ENCODE results near the gene IRAG1. TPM values are rescaled to one million over a fixed set of nuclear protein-coding genes. Genes with fewer than 3 reads are reported as not detected.

The IRAG1 gene
- total RNA-seq, 1 donor from 2014 or later: 0.51 TPM

Other genes with a start within 250 kb of the IRAG1 start
- gene AMPD3, start 238.5 kb downstream of the IRAG1 start, total RNA-seq: 1.0 and 2.3 TPM in 2 replicates
- 42.4 and 50.1 TPM in 2 replicates for gene RNF141, start 152.6 kb downstream of the IRAG1 start, total RNA-seq
- gene LYVE1, start 125.1 kb downstream of the IRAG1 start, total RNA-seq: 64.6 and 70.3 TPM in 2 replicates
- 35.4 and 48.3 TPM in 2 replicates for gene CTR9, start 57.5 kb upstream of the IRAG1 start, total RNA-seq
- gene EIF4G2, start 115.2 kb upstream of the IRAG1 start, total RNA-seq: 646 and 1,063 TPM in 2 replicates
- 13.6 and 18.7 TPM in 2 replicates for gene ZBED5, start 164.3 kb upstream of the IRAG1 start, total RNA-seq